ENCODE data around the gene GARRE1.

GARRE1 gene

GRCh38 chr19:34291235-34291634 lies 36.9 kb downstream of the GARRE1 start:
- DNase-seq (ENCODE audit: low read depth): no peak

GRCh38 chr19:34295103-34295502 lies 40.7 kb downstream of the GARRE1 start:
- no peak for DNase-seq (ENCODE audit: low read depth)

- no peak for DNase-seq (ENCODE audit: low read depth)
Measured at GRCh38 chr19:34298891-34299520, 44.7 kb downstream of the GARRE1 start.

GRCh38 chr19:34299576-34299975 lies 45.2 kb downstream of the GARRE1 start:
- no peak for DNase-seq (ENCODE audit: low read depth)

GRCh38 chr19:34300380-34300779 lies 46.0 kb downstream of the GARRE1 start:
- no peak for DNase-seq (ENCODE audit: low read depth)

GRCh38 chr19:34300962-34301361 lies 46.6 kb downstream of the GARRE1 start:
- DNase-seq (ENCODE audit: low read depth): no peak
